SK-N-SH (cell line): ENCODE measurements around the gene SMPDL3B. TPM values are rescaled to one million over a fixed set of nuclear protein-coding genes. Genes with fewer than 3 reads are reported as not detected.

Experiments
- CTCF ChIA-PET: fragments of 300-600, 350-600 bp; formaldehyde crosslinking; extraction: SDS; loops from one replicate; lab custom pipeline; 2021; lab: Yijun Ruan, JAX
- POLR2A ChIA-PET: fragments of 350-600 bp; sonication (Branson Sonifier 250); formaldehyde crosslinking; extraction: SDS; loops from one replicate; lab custom pipeline; 2020; ENCODE audit warnings: antibody characterized with exemption, inconsistent platforms; lab: Yijun Ruan, JAX
- DNase-seq: peaks from one replicate; pipeline ENCODE4 v3.0.0; 2012
- H2AFZ ChIP-seq: fragments of 200-600 bp; sonication (generic); 2 replicates; pipeline ENCODE4 v1.8.1; 2016; ENCODE audit warnings: antibody characterized with exemption, mild to moderate bottlenecking, low read depth
- H3F3A ChIP-seq: fragments of 200-600 bp; sonication (generic); replicated peaks from 2 replicates; pipeline ENCODE3; 2016; ENCODE audit warnings: antibody characterized with exemption, mild to moderate bottlenecking; ENCODE audit not compliant: insufficient read depth
- H3K27ac ChIP-seq, 2 experiments: fragments of 200-500 bp in 1 of 2; fragments of 200-600 bp in 1 of 2; sonication (Bioruptor generic) in 1 of 2; sonication (generic), shearing (Covaris generic) in 1 of 2; 2 replicates each; pipeline versions ENCODE4 v1.5.1 to v1.6.1; 2014 to 2016; ENCODE audit warnings: low read depth in 2 of 2, inconsistent platforms in 1 of 2, low read length in 1 of 2, mild to moderate bottlenecking in 1 of 2, mixed read lengths in 1 of 2
- H3K27me3 ChIP-seq: fragments of 200-600 bp; sonication (generic), shearing (Covaris generic); 2 replicates; pipeline ENCODE4 v1.6.1; 2016; ENCODE audit warnings: mixed run types; ENCODE audit not compliant: insufficient read depth
- H3K36me3 ChIP-seq, 2 experiments: fragments of 200-500 bp in 1 of 2; fragments of 200-600 bp in 1 of 2; sonication (Bioruptor generic) in 1 of 2; sonication (generic) in 1 of 2; replicated peaks in 1 of 2; 2 replicates each; pipeline versions ENCODE3 to v1.5.1; 2014 to 2016; ENCODE audit warnings: low read length in 1 of 2, mild to moderate bottlenecking in 1 of 2; ENCODE audit not compliant: insufficient read depth in 2 of 2, control insufficient read depth in 1 of 2
- H3K4me1 ChIP-seq, 2 experiments: fragments of 200-500 bp in 1 of 2; fragments of 200-600 bp in 1 of 2; sonication (Bioruptor generic) in 1 of 2; sonication (generic), shearing (Covaris generic) in 1 of 2; 2 replicates each; pipeline versions ENCODE4 v1.5.1 to v1.6.1; 2014 to 2016; ENCODE audit warnings: low read depth in 1 of 2, low read length in 1 of 2, mixed run types in 1 of 2; ENCODE audit not compliant: insufficient read depth in 2 of 2, control insufficient read depth in 1 of 2
- H3K4me2 ChIP-seq: fragments of 200-600 bp; sonication (generic), shearing (Covaris generic); 2 replicates; pipeline ENCODE4 v1.6.1; 2017; ENCODE audit warnings: mixed run types
- H3K4me3 ChIP-seq, 2 experiments: fragments of 200-500 bp in 1 of 2; fragments of 200-600 bp in 1 of 2; sonication (Bioruptor generic) in 1 of 2; sonication (generic), shearing (Covaris generic) in 1 of 2; 2 replicates each; pipeline versions ENCODE4 v1.5.1 to v1.8.1; 2014 to 2016; ENCODE audit warnings: low read depth in 2 of 2, inconsistent platforms in 1 of 2, low read length in 1 of 2, mild to moderate bottlenecking in 1 of 2, mixed read lengths in 1 of 2, moderate library complexity in 1 of 2
- H3K79me2 ChIP-seq: fragments of 200-600 bp; sonication (generic); 2 replicates; pipeline ENCODE4 v1.8.1; 2017; ENCODE audit warnings: mild to moderate bottlenecking; ENCODE audit not compliant: insufficient read depth
- H3K9ac ChIP-seq: fragments of 200-600 bp; sonication (generic); 2 replicates; pipeline ENCODE4 v1.6.1; 2017; ENCODE audit warnings: mixed run types
- H3K9me2 ChIP-seq: fragments of 200-600 bp; sonication (generic); 2 replicates; pipeline ENCODE4 v1.6.1; 2017; ENCODE audit warnings: mixed run types
- H3K9me3 ChIP-seq: fragments of 200-600 bp; sonication (generic); 2 replicates; pipeline ENCODE4 v1.6.1; 2017; ENCODE audit warnings: mixed run types, mild to moderate bottlenecking, moderate library complexity
- H4K20me1 ChIP-seq: fragments of 200-600 bp; sonication (generic); 2 replicates; pipeline ENCODE4 v1.6.1; 2017; ENCODE audit warnings: mild to moderate bottlenecking, mixed run types; ENCODE audit not compliant: insufficient read depth
- CHD2 ChIP-seq: fragments of 150-350 bp; IDR thresholded peaks from 2 replicates; pipeline ENCODE4 v1.6.1; 2018; ENCODE audit warnings: low read length; ENCODE audit not compliant: partially characterized antibody
- ELF1 ChIP-seq: IDR thresholded peaks from 2 replicates; pipeline ENCODE4 v1.4.0; 2012
- FOXJ3 ChIP-seq: sonication (generic); formaldehyde crosslinking; IDR thresholded peaks from 2 replicates; pipeline ENCODE4 v1.5.1; 2020; ENCODE audit warnings: mild to moderate bottlenecking, missing genetic modification reagents
- JUND ChIP-seq: IDR thresholded peaks from 2 replicates; pipeline ENCODE4 v1.4.0; 2012
- MXI1 ChIP-seq: IDR thresholded peaks from 2 replicates; pipeline ENCODE4 v1.6.1; 2012; ENCODE audit warnings: mild to moderate bottlenecking, low read depth, low read length, improper control_type of control experiment
- NRF1 ChIP-seq: IDR thresholded peaks from 2 replicates; pipeline ENCODE4 v1.6.1; 2012; ENCODE audit warnings: low read depth, mild to moderate bottlenecking, low read length
- RFX5 ChIP-seq: IDR thresholded peaks from 2 replicates; pipeline ENCODE4 v1.6.1; 2012; ENCODE audit warnings: mild to moderate bottlenecking, improper control_type of control experiment, low read length
- RXRA ChIP-seq: IDR thresholded peaks from 2 replicates; pipeline ENCODE4 v1.4.0; 2012; ENCODE audit warnings: low read depth, mild to moderate bottlenecking, borderline replicate concordance
- USF1 ChIP-seq: IDR thresholded peaks from 2 replicates; pipeline ENCODE4 v1.4.0; 2012; ENCODE audit warnings: low read depth, borderline replicate concordance
- USF2 ChIP-seq: fragments of 150-350 bp; IDR thresholded peaks from 2 replicates; pipeline ENCODE4 v1.6.1; 2017; ENCODE audit warnings: antibody characterized with exemption, low read length, low read depth, borderline replicate concordance
- ZBTB33 ChIP-seq: IDR thresholded peaks from 2 replicates; pipeline ENCODE4 v1.4.0; 2012; ENCODE audit warnings: low read depth, borderline replicate concordance
- WGBS: methylation state at CpG from one replicate; pipeline ENCODE4 v1.1.6; 2017; ENCODE audit warnings: low lambda C conversion rate; 5-methylcytosine and 5-hydroxymethylcytosine counted together
- polyA plus RNA-seq, 3 experiments: library from polyadenylated mRNA; depleted of rRNA; stranded (reverse); fragments of >200 nt; gene quantifications; 2 replicates each; pipeline ENCODE4 v1.2.3, GENCODE V29; 2012

The SMPDL3B gene
- polyA plus RNA-seq, 1 of the 3 experiments (the other 2 are of a cell fraction), result 0.95 TPM

GRCh38 chr1:27990920-27991537 lies 56.2 kb downstream of the SMPDL3B start (continued):
- TF ChIP-seq ZBTB33, result no peak
- TF ChIP-seq USF2, result no peak
- TF ChIP-seq USF1, result no peak
- TF ChIP-seq NRF1, result no peak
- no peak for TF ChIP-seq RXRA
- TF ChIP-seq MXI1, result no peak
- no peak for TF ChIP-seq JUND
- no peak for TF ChIP-seq RFX5
- no peak for TF ChIP-seq CHD2
- TF ChIP-seq, all 33 proteins: peak for 0

GRCh38 chr1:27992276-27992675 lies 57.5 kb downstream of the SMPDL3B start:
- Histone ChIP-seq H3K9me2 (no peaks in the 10 kb centered on the region), H3K4me3 (no peak overlapping the region), H3K4me1 (no peaks in the 10 kb centered on the region), H3K9me3 (no peaks in the 10 kb centered on the region), H3K36me3 (peaks cover 66 to 72% of the 10 kb centered on the region in 2 experiments), H2AFZ (no peak overlapping the region)
- POLR2A ChIA-PET, result no interaction called here
- no peak for TF ChIP-seq FOXJ3 (CRISPR knock-in tag)
- TF ChIP-seq, all 33 proteins: peak for 0
- no peaks in the 10 kb centered on the region for H3F3A ChIP-seq
- CTCF ChIA-PET, result interaction anchor here (0.9 to 1.6 kb wide), 4 partner anchors 12 to 134 kb away, joined by 3 to 5 read pairs (median 3); no protein-coding TSS in a partner anchor
- no peak overlapping the region for H3K4me2 ChIP-seq
- no peaks in the 10 kb centered on the region for H3K27me3 ChIP-seq
- no peak for DNase-seq
- no peaks in the 10 kb centered on the region for H4K20me1 ChIP-seq
- no peaks in the 10 kb centered on the region for H3K79me2 ChIP-seq
- WGBS, result 100% methylated on average over 5 of the region's 6 CpGs
- no peak overlapping the region for H3K9ac ChIP-seq
- H3K27ac ChIP-seq, result no peak overlapping the region

GRCh38 chr1:27993241-27993640 lies 58.4 kb downstream of the SMPDL3B start:
- Histone ChIP-seq H3F3A (no peaks in the 10 kb centered on the region), H3K9ac (no peak overlapping the region), H4K20me1 (no peaks in the 10 kb centered on the region), H3K27me3 (no peaks in the 10 kb centered on the region), H2AFZ (no peak overlapping the region), H3K79me2 (no peaks in the 10 kb centered on the region), H3K9me2 (no peaks in the 10 kb centered on the region), H3K27ac (no peak overlapping the region), H3K36me3 (peaks cover 73 to 74% of the 10 kb centered on the region in 2 experiments), H3K4me2 (no peak overlapping the region), H3K9me3 (no peaks in the 10 kb centered on the region), H3K4me3 (no peak overlapping the region), H3K4me1 (no peaks in the 10 kb centered on the region)
- ChIA-PET CTCF (interaction anchor here (0.9 to 1.7 kb wide), 3 partner anchors 13 to 135 kb away, joined by 3 to 5 read pairs (median 3); no protein-coding TSS in a partner anchor), POLR2A (no interaction called here)
- DNase-seq, result no peak
- TF ChIP-seq RXRA (no peak), ELF1 (no peak), USF2 (no peak)
- 91% methylated on average over 3 of the region's 3 CpGs for WGBS
